ENCODE measurements around the gene IRS1.

GRCh38 chr2:226772389-226773179 is 27.0 kb downstream of the IRS1 start:
- TF ChIP-seq, protein P1, sequence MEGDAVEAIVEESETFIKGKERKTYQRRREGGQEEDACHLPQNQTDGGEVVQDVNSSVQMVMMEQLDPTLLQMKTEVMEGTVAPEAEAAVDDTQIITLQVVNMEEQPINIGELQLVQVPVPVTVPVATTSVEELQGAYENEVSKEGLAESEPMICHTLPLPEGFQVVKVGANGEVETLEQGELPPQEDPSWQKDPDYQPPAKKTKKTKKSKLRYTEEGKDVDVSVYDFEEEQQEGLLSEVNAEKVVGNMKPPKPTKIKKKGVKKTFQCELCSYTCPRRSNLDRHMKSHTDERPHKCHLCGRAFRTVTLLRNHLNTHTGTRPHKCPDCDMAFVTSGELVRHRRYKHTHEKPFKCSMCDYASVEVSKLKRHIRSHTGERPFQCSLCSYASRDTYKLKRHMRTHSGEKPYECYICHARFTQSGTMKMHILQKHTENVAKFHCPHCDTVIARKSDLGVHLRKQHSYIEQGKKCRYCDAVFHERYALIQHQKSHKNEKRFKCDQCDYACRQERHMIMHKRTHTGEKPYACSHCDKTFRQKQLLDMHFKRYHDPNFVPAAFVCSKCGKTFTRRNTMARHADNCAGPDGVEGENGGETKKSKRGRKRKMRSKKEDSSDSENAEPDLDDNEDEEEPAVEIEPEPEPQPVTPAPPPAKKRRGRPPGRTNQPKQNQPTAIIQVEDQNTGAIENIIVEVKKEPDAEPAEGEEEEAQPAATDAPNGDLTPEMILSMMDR (IDR thresholded peaks at IDR 0.05): no peak
- TF ChIP-seq POLR2A (IDR thresholded peaks at IDR 0.05) (no peak), EP300 (IDR thresholded peaks at IDR 0.05) (no peak), POLR2AphosphoS5 (IDR thresholded peaks at IDR 0.05) (no peak)
